GM18907 (cell line): ENCODE results near the gene EPHB4.
"Not testable (repeated sequence)": the region's sequence is repeated elsewhere in the genome, so short reads cannot be mapped to it uniquely, and the experiment has no call there.

Source experiments
- ATAC-seq: cut with Tn5 transposase; IDR thresholded peaks from one replicate; pipeline ENCODE4 v1.9.1; 2021; ENCODE audit warnings: mild to moderate bottlenecking, moderate library complexity; ENCODE audit not compliant: unreplicated experiment

Gene EPHB4

GRCh38 chr7:100854899-100855298 is 27.6 kb upstream of the EPHB4 start:
- ATAC-seq: not testable (repeated sequence)

GRCh38 chr7:100854146-100854895 is 27.0 kb upstream of the EPHB4 start:
- no peak for ATAC-seq

GRCh38 chr7:100852048-100852872 is 24.9 kb upstream of the EPHB4 start, which contains the start of gene SLC12A9:
Gene SLC12A9 (plus strand): TSS chr7:100852713. CDS start chr7:100854198, 1,485 bp downstream.
- ATAC-seq: peak; percentile 83

- no peak for ATAC-seq
Observed at GRCh38 chr7:100847360-100847759, 20.0 kb upstream of the EPHB4 start.

GRCh38 chr7:100840470-100841100 is 13.3 kb upstream of the EPHB4 start:
- no peak for ATAC-seq

- no peak for ATAC-seq
Observed at GRCh38 chr7:100839361-100839760, 12.0 kb upstream of the EPHB4 start.

- peak; percentile 77 for ATAC-seq
Observed at GRCh38 chr7:100837099-100837836, 9.9 kb upstream of the EPHB4 start.

GRCh38 chr7:100836812-100837098 is 9.4 kb upstream of the EPHB4 start:
- no peak for ATAC-seq

GRCh38 chr7:100835903-100836811 is 8.8 kb upstream of the EPHB4 start:
- no peak for ATAC-seq

- no peak for ATAC-seq
Observed at GRCh38 chr7:100832281-100832633, 4.9 kb upstream of the EPHB4 start.

GRCh38 chr7:100830396-100830795 is 3.1 kb upstream of the EPHB4 start:
- ATAC-seq: no peak

- no peak for ATAC-seq
Observed at GRCh38 chr7:100829150-100829716, 1.9 kb upstream of the EPHB4 start.

GRCh38 chr7:100826514-100827329 is 601 bp downstream of the EPHB4 start:
- ATAC-seq: no peak

GRCh38 chr7:100825751-100826513 is 1.4 kb downstream of the EPHB4 start:
- no peak for ATAC-seq

GRCh38 chr7:100825215-100825671 is 2.1 kb downstream of the EPHB4 start:
- ATAC-seq: no peak

GRCh38 chr7:100824499-100825214 is 2.7 kb downstream of the EPHB4 start:
- no peak for ATAC-seq

- no peak for ATAC-seq
Observed at GRCh38 chr7:100823534-100823933, 3.8 kb downstream of the EPHB4 start.
